KMS-11 (cell line): ENCODE data around the gene NHEJ1.

Experiments used
- H2AFZ ChIP-seq: fragments of 200-600 bp; sonication (generic); 2 replicates; pipeline ENCODE4 v1.6.1; 2016; ENCODE audit warnings: antibody characterized with exemption, mixed run types, low read depth
- H3K27ac ChIP-seq: fragments of 200-600 bp; sonication (generic); 2 replicates; pipeline ENCODE4 v1.6.1; 2016; ENCODE audit warnings: mild to moderate bottlenecking, mixed run types
- H3K27me3 ChIP-seq: fragments of 200-600 bp; sonication (generic); 2 replicates; pipeline ENCODE4 v1.6.1; 2017; ENCODE audit warnings: mild to moderate bottlenecking, low read depth, mixed run types, moderate library complexity; ENCODE audit not compliant: insufficient read depth
- H3K36me3 ChIP-seq: fragments of 200-600 bp; sonication (generic); 2 replicates; pipeline ENCODE4 v1.6.1; 2017; ENCODE audit warnings: mild to moderate bottlenecking, mixed run types; ENCODE audit not compliant: insufficient read depth
- H3K4me1 ChIP-seq: fragments of 200-600 bp; sonication (generic); 2 replicates; pipeline ENCODE4 v1.6.1; 2016; ENCODE audit warnings: mild to moderate bottlenecking, low read depth, mixed run types; ENCODE audit not compliant: poor library complexity, severe bottlenecking
- H3K4me2 ChIP-seq: fragments of 200-600 bp; sonication (generic); 2 replicates; pipeline ENCODE4 v1.7.0; 2016; ENCODE audit warnings: mild to moderate bottlenecking, mixed run types
- H3K4me3 ChIP-seq: fragments of 200-600 bp; sonication (generic); IDR thresholded peaks from 2 replicates; pipeline ENCODE4 v1.6.1; 2017; ENCODE audit warnings: low read depth, low read length, mixed read lengths; ENCODE audit not compliant: insufficient read depth
- H3K79me2 ChIP-seq: fragments of 200-600 bp; sonication (generic); 2 replicates; pipeline ENCODE4 v1.6.1; 2016; ENCODE audit warnings: low read depth, mixed run types; ENCODE audit not compliant: insufficient read depth
- H3K9ac ChIP-seq: fragments of 200-600 bp; sonication (generic); 2 replicates; pipeline ENCODE4 v1.6.1; 2016; ENCODE audit warnings: mild to moderate bottlenecking, mixed run types
- H4K20me1 ChIP-seq: fragments of 200-600 bp; sonication (generic); 2 replicates; pipeline ENCODE4 v1.6.1; 2016; ENCODE audit warnings: mild to moderate bottlenecking, mixed run types; ENCODE audit not compliant: insufficient read depth
- CTCF ChIP-seq: fragments of 200-600 bp; sonication (generic); conservative IDR thresholded peaks from 2 replicates; pipeline ENCODE4 v1.6.1; 2017; ENCODE audit warnings: low read depth, mild to moderate bottlenecking, antibody characterized with exemption, low read length, moderate library complexity, mixed read lengths

NHEJ1 gene

GRCh38 chr2:219120082-219120481, 40.5 kb downstream of the NHEJ1 start:
- no peak for TF ChIP-seq CTCF
- Histone ChIP-seq H3K27ac (no peak overlapping the region), H3K4me2 (no peak overlapping the region), H3K36me3 (no peaks in the 10 kb centered on the region), H3K4me1 (peaks cover 2% of the 10 kb centered on the region), H3K9ac (no peak overlapping the region), H2AFZ (no peak overlapping the region), H3K79me2 (no peaks in the 10 kb centered on the region), H3K4me3 (no peak overlapping the region), H4K20me1 (no peaks in the 10 kb centered on the region), H3K27me3 (no peaks in the 10 kb centered on the region)

- H3K9ac ChIP-seq: no peak overlapping the region
- H3K27me3 ChIP-seq: no peaks in the 10 kb centered on the region
- H3K4me1 ChIP-seq: peaks cover 2% of the 10 kb centered on the region
- H3K4me2 ChIP-seq: no peak overlapping the region
- H4K20me1 ChIP-seq: no peaks in the 10 kb centered on the region
- H3K36me3 ChIP-seq: no peaks in the 10 kb centered on the region
- peak; percentile 85 for TF ChIP-seq CTCF
- no peak overlapping the region for H3K27ac ChIP-seq
- no peak overlapping the region for H3K4me3 ChIP-seq
- no peak overlapping the region for H2AFZ ChIP-seq
- H3K79me2 ChIP-seq: no peaks in the 10 kb centered on the region
Observed at GRCh38 chr2:219119422-219120043, 41.1 kb downstream of the NHEJ1 start.

- Histone ChIP-seq H2AFZ (no peak overlapping the region), H3K36me3 (no peaks in the 10 kb centered on the region), H4K20me1 (no peaks in the 10 kb centered on the region), H3K4me3 (no peak overlapping the region), H3K4me2 (no peak overlapping the region), H3K27ac (no peak overlapping the region), H3K27me3 (no peaks in the 10 kb centered on the region), H3K79me2 (no peaks in the 10 kb centered on the region), H3K9ac (no peak overlapping the region), H3K4me1 (no peaks in the 10 kb centered on the region)
- TF ChIP-seq CTCF: no peak
Observed at GRCh38 chr2:219118504-219118903, 42.1 kb downstream of the NHEJ1 start.

- TF ChIP-seq CTCF: no peak
- Histone ChIP-seq H4K20me1 (no peaks in the 10 kb centered on the region), H3K9ac (no peak overlapping the region), H3K36me3 (no peaks in the 10 kb centered on the region), H3K27ac (no peak overlapping the region), H3K27me3 (no peaks in the 10 kb centered on the region), H3K4me3 (no peak overlapping the region), H3K79me2 (no peaks in the 10 kb centered on the region), H3K4me1 (no peaks in the 10 kb centered on the region), H3K4me2 (no peak overlapping the region), H2AFZ (no peak overlapping the region)
Observed at GRCh38 chr2:219116776-219117646, 43.6 kb downstream of the NHEJ1 start.
